Ovary (tissue), 9 donors: ENCODE data around the gene PRPF40A. TPM values are rescaled to one million over a fixed set of nuclear protein-coding genes. Genes with fewer than 3 reads are reported as not detected.

Source experiments
- DNase-seq, 5 donors: peaks; one replicate each; pipeline ENCODE4 v3.0.0-alpha.2; 2019 to 2020
- H3K27ac ChIP-seq, 2 donors: fragments of 200-600 bp; one replicate each; pipeline versions ENCODE4 v1.5.1 to v1.8.0; 2019 to 2022
- H3K27me3 ChIP-seq: fragments of 200-600 bp; one replicate; pipeline ENCODE4 v1.8.0; 2022
- H3K36me3 ChIP-seq: fragments of 200-600 bp; sonication (generic); one replicate; pipeline ENCODE4 v1.5.1; 2019
- H3K4me1 ChIP-seq: one replicate; pipeline ENCODE4 v1.8.1; 2013; ENCODE audit warnings: mild to moderate bottlenecking, moderate library complexity; ENCODE audit not compliant: insufficient read depth
- H3K4me3 ChIP-seq: fragments of 200-600 bp; sonication (generic); one replicate; pipeline ENCODE4 v1.5.1; 2017
- H3K9me3 ChIP-seq, 2 donors: fragments of 200-600 bp in 1 of 2; sonication (generic) in 1 of 2; one replicate each; pipeline versions ENCODE4 v1.5.1 to v1.8.1; 2013 to 2019; ENCODE audit warnings: mild to moderate bottlenecking in 1 of 2, moderate library complexity in 1 of 2
- EP300 ChIP-seq: sonication (generic); formaldehyde crosslinking; IDR thresholded peaks from one replicate; pipeline ENCODE4 v1.6.1; 2017; ENCODE audit warnings: antibody characterized with exemption
- POLR2A ChIP-seq: fragments of 450-650 bp; IDR thresholded peaks from one replicate; pipeline ENCODE4 v1.6.1; 2017; ENCODE audit warnings: antibody characterized with exemption, mild to moderate bottlenecking, moderate library complexity
- WGBS, 3 donors: extraction: QIAGEN DNeasy Blood & Tissue Kit in 1 of 3; methylation state at CpG; one replicate each; pipeline versions ENCODE4 v1.1.5 to v1.1.7; 2013 to 2017; 5-methylcytosine and 5-hydroxymethylcytosine counted together
- intact Hi-C, 4 donors: fragments of 100-400 bp; cut with DNase I; formaldehyde crosslinking; loops; one replicate each; pipeline versions ENCODE4 v1.11.0 to v1.15.1; 2022 to 2023
- polyA plus RNA-seq, 2 donors: library from polyadenylated mRNA; stranded (reverse); fragments of 200-250 nt in 1 of 2; fragments of 350-450 nt in 1 of 2; fragmentation: Illumina TruSeq in 1 of 2; extraction: RNeasy Lipid Tissue Mini Kit (QIAGEN cat#74804) in 1 of 2; gene quantifications; one replicate each; pipeline ENCODE4 v1.2.3, GENCODE V29; 2013 to 2014
- total RNA-seq, 7 donors: library from RNA; depleted of rRNA in 2 of 7; stranded (reverse); fragments of >200 nt in 2 of 7; fragmentation: NEBNext Ultra II Directional in 3 of 7; extraction: Animal tissue kit (Norgen Biotek cat#: 25700) in 3 of 7; gene quantifications; one replicate each; pipeline versions ENCODE4 v1.1.0 to v1.2.4, GENCODE V29; 2016 to 2023
- TF ChIP-seq, protein P1 (sequence below), 3 donors: fragments of 450-650 bp in 2 of 3; fragments of 200-600 bp in 1 of 3; IDR thresholded peaks; one replicate each; pipeline versions ENCODE4 v1.5.1 to v1.8.0; 2016 to 2022; ENCODE audit warnings: antibody characterized with exemption in 3 of 3, mild to moderate bottlenecking in 1 of 3
- donor health status: DM: no; HTN: no; CAD: no; lungs with moderate emphysema.
- donor health status: DM: no; HTN: no; CAD: no.
- donor health status: Bipolar disorder and iron deficiency.
- donor health status: DM: yes; HTN: yes; CAD: no.
- donor health status: DM: no; HTN: no; CAD: no.
- donor health status: DM: yes; HTN: yes; CAD: no.

PRPF40A gene
- total and polyA plus RNA-seq, 9 donors = 27.5 to 81.9 (median 61.9) TPM

GRCh38 chr2:152646264-152646663 is 71.0 kb downstream of the PRPF40A start:
- TF ChIP-seq, protein P1, sequence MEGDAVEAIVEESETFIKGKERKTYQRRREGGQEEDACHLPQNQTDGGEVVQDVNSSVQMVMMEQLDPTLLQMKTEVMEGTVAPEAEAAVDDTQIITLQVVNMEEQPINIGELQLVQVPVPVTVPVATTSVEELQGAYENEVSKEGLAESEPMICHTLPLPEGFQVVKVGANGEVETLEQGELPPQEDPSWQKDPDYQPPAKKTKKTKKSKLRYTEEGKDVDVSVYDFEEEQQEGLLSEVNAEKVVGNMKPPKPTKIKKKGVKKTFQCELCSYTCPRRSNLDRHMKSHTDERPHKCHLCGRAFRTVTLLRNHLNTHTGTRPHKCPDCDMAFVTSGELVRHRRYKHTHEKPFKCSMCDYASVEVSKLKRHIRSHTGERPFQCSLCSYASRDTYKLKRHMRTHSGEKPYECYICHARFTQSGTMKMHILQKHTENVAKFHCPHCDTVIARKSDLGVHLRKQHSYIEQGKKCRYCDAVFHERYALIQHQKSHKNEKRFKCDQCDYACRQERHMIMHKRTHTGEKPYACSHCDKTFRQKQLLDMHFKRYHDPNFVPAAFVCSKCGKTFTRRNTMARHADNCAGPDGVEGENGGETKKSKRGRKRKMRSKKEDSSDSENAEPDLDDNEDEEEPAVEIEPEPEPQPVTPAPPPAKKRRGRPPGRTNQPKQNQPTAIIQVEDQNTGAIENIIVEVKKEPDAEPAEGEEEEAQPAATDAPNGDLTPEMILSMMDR (IDR thresholded peaks at IDR 0.05) = no peak
- TF ChIP-seq POLR2A (no peak), EP300 (no peak)
- no peak overlapping the region for H3K27ac ChIP-seq
- 59 to 70% (median 67%) methylated on average over 4 of the region's 4 CpGs for WGBS, 3 donors
- peaks cover 3% of the 10 kb centered on the region for H3K4me1 ChIP-seq
- H3K4me3 ChIP-seq = no peak overlapping the region
- DNase-seq = no peak
- intact Hi-C loops = loop anchor here in 1 of 4 donors (10.0 kb wide), 1 partner anchor 311 kb away; the partner anchor contains the start of gene FMNL2
- H3K36me3 ChIP-seq = no peaks in the 10 kb centered on the region
- H3K9me3 ChIP-seq = no peaks in the 10 kb centered on the region
- no peaks in the 10 kb centered on the region for H3K27me3 ChIP-seq

DNA sequence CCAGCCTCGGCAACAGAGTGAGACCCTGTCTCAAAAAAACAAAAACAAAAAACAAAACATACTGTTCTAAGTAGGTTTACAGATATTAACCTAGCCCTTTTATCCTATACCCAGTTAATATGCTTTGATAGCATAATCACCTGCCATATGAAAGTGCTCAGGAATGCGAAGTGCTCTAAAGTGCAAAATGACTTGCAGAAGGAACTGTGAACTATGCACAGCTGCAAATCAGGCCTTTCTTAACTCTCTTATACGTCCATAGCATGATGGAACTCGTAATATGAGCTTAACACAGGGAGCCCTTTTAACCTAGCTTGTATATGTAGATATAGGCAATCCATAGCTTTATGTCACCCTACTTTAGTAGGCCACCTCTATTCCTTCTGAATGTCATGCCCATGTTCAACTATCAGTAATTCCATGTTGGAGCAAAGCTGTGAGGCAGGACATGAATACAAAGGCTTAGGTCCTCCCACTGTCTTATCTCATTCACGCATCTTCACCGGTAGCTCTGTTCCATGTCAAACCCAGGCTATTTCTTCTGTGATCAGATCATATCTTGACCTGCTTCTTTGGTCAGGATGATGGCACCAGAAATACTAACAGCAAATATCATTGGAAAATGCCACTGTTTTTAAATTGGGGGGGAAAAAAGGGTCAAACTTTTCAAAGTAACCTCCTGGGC is 72.9 kb downstream of the PRPF40A start:
- Histone ChIP-seq H3K27ac (no peak overlapping the region), H3K4me3 (no peak overlapping the region), H3K4me1 (peaks cover 3% of the 10 kb centered on the region), H3K27me3 (no peaks in the 10 kb centered on the region), H3K36me3 (no peaks in the 10 kb centered on the region), H3K9me3 (no peaks in the 10 kb centered on the region)
- 87 to 94% (median 93%) methylated on average over 6 of the region's 6 CpGs for WGBS, 3 donors
- intact Hi-C loops = loop anchor here in 1 of 4 donors (10.0 kb wide), 1 partner anchor 310 kb away; the partner anchor contains the start of gene FMNL2
- TF ChIP-seq, protein P1 (IDR thresholded peaks at IDR 0.05) = no peak
- TF ChIP-seq EP300 (no peak), POLR2A (no peak)
- no peak for DNase-seq

DNA sequence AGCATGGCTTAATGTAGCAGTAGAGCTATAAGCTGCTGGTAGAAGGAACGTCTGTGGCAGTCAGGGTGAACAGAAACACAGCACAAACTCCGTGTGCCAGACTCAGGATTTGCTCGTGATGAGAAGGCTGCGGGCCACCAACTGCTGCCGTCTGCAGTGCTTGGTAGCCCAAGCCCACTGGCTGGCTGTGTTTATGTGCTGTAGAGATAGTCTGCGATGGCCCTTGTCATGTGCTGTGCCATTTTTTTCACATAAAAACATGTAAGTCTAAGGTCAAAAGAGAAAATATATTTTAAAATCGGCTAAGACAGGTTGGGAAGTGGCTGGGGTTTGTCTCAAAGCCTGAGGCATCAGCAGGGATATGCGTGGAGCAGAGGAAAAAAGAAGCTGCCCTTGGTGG is 78.7 kb downstream of the PRPF40A start:
- H3K36me3 ChIP-seq = no peaks in the 10 kb centered on the region
- DNase-seq = no peak
- TF ChIP-seq, protein P1 (IDR thresholded peaks at IDR 0.05) = no peak
- no peak for TF ChIP-seq EP300
- TF ChIP-seq POLR2A = no peak
- 72 to 77% (median 77%) methylated on average over 8 of the region's 8 CpGs for whole genome bisulfite sequencing, 3 donors
- H3K27ac ChIP-seq = no peak overlapping the region
- no peak overlapping the region for H3K4me3 ChIP-seq
- intact Hi-C loops = loop anchor here in 3 of 4 donors (5.0 kb wide), 2 partner anchors 451 to 456 kb away; no protein-coding TSS in a partner anchor
- H3K4me1 ChIP-seq = no peaks in the 10 kb centered on the region
- no peaks in the 10 kb centered on the region for H3K27me3 ChIP-seq
- H3K9me3 ChIP-seq = no peaks in the 10 kb centered on the region

DNA sequence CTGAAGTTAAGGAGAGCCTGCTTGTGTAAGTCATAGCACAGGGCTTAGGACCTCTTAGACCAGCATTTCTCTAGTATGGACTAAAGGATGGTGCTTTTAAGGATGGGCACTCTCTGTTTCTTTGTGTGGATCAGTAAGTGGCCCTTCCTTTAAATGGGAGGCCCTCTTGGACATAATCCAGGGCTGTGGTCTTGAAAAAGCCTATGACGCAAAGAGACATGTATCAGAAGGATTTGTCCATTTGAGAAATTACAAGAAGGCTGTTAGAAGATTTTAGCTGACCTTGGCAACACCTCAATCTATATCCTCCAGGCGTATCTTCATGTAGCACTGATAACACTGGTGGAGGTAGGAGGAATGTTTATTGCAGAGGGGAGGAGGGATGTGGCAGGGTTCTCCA is 79.2 kb downstream of the PRPF40A start:
- Histone ChIP-seq H3K27ac (no peak overlapping the region), H3K9me3 (no peaks in the 10 kb centered on the region), H3K4me1 (no peaks in the 10 kb centered on the region), H3K27me3 (no peaks in the 10 kb centered on the region), H3K36me3 (no peaks in the 10 kb centered on the region), H3K4me3 (no peak overlapping the region)
- intact Hi-C loops = loop anchor here in 3 of 4 donors (5.0 kb wide), 2 partner anchors 451 to 456 kb away; no protein-coding TSS in a partner anchor
- TF ChIP-seq, protein P1 (IDR thresholded peaks at IDR 0.05) = no peak
- no peak for TF ChIP-seq POLR2A
- no peak for TF ChIP-seq EP300
- 85 to 90% (median 86%) methylated on average over 2 of the region's 2 CpGs for WGBS, 3 donors
- DNase-seq = no peak
